Nephron (organoid): ENCODE results near the gene KRTAP10-10.

Source experiments
- H3K27ac Mint-ChIP-seq, 3 experiments: 2 replicates each; pipeline ENCODE4 v1.8.0; 2020; ENCODE audit warnings: mixed read lengths in 3 of 3, mild to moderate bottlenecking in 2 of 3, moderate library complexity in 1 of 3
- H3K27me3 Mint-ChIP-seq: 2 replicates; pipeline ENCODE4 v1.8.0; 2021; ENCODE audit warnings: low read depth, mild to moderate bottlenecking, moderate library complexity, mixed read lengths
- H3K36me3 Mint-ChIP-seq: 2 replicates; pipeline ENCODE4 v1.8.0; 2020; ENCODE audit warnings: low read depth, mixed read lengths
- H3K4me1 Mint-ChIP-seq: 2 replicates; pipeline ENCODE4 v1.8.0; 2020; ENCODE audit warnings: mixed read lengths
- H3K4me3 Mint-ChIP-seq, 3 experiments: 2 replicates each; pipeline ENCODE4 v1.8.0; 2020; ENCODE audit warnings: mild to moderate bottlenecking in 3 of 3, mixed read lengths in 3 of 3, moderate library complexity in 2 of 3
- H3K9me3 Mint-ChIP-seq: 2 replicates; pipeline ENCODE4 v1.8.0; 2020; ENCODE audit warnings: mixed read lengths
- TF ChIP-seq, protein P1 (sequence below), 3 experiments: fragments of 200-600 bp; sonication (generic); IDR thresholded peaks; one replicate each; pipeline ENCODE4 v1.5.0; 2021; ENCODE audit warnings: antibody characterized with exemption in 3 of 3; ENCODE audit not compliant: unreplicated experiment in 3 of 3

Gene KRTAP10-10

GRCh38 chr21:44615466-44615865 is 21.7 kb upstream of the KRTAP10-10 start:
- H3K27me3 Mint-ChIP-seq, result peaks cover 11% of the 10 kb centered on the region
- no peak overlapping the region for H3K27ac Mint-ChIP-seq
- TF ChIP-seq, protein P1, sequence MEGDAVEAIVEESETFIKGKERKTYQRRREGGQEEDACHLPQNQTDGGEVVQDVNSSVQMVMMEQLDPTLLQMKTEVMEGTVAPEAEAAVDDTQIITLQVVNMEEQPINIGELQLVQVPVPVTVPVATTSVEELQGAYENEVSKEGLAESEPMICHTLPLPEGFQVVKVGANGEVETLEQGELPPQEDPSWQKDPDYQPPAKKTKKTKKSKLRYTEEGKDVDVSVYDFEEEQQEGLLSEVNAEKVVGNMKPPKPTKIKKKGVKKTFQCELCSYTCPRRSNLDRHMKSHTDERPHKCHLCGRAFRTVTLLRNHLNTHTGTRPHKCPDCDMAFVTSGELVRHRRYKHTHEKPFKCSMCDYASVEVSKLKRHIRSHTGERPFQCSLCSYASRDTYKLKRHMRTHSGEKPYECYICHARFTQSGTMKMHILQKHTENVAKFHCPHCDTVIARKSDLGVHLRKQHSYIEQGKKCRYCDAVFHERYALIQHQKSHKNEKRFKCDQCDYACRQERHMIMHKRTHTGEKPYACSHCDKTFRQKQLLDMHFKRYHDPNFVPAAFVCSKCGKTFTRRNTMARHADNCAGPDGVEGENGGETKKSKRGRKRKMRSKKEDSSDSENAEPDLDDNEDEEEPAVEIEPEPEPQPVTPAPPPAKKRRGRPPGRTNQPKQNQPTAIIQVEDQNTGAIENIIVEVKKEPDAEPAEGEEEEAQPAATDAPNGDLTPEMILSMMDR (IDR thresholded peaks at IDR 0.05; ENCODE audit: unreplicated experiment in 3 of 3), result no peak
- no peaks in the 10 kb centered on the region for H3K4me1 Mint-ChIP-seq
- no peaks in the 10 kb centered on the region for H3K36me3 Mint-ChIP-seq
- H3K9me3 Mint-ChIP-seq, result peaks cover 31% of the 10 kb centered on the region
- no peak overlapping the region for H3K4me3 Mint-ChIP-seq

DNA sequence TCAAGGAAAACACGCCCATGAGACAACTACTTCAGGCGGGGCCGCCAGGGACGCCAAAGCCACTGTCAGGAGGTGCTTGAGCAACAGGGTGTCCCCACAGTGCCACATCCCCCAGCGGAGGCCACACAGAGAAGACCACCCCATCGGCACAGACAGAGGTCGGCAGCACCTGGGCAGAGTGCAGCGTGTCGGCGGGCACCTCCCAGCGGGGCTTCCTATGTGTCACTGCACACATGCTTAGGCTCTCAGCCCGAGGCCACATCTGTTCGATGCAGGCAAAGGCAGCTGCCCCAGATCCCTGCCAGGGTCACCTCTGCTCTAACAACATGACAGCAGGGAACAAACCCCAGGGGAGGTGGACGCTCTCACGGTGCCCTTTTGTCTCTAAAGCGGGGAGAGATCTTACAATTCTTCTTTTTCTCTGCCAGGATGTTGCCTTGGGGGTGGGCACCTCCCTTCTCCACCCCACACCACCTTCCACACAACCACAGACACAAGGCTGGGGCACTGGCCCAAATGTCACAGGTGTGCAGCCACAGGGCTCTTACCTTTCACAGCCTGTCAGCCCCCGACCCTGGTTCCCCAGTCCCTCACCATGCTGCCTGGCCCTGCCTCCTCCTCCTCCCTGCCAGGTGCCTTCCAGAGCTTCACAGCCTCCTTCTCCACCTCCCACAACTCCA is 21.1 kb upstream of the KRTAP10-10 start:
- TF ChIP-seq, protein P1 (IDR thresholded peaks at IDR 0.05; ENCODE audit: unreplicated experiment in 3 of 3), result no peak
- no peak overlapping the region for H3K4me3 Mint-ChIP-seq
- H3K9me3 Mint-ChIP-seq, result peaks cover 29% of the 10 kb centered on the region
- H3K4me1 Mint-ChIP-seq, result no peaks in the 10 kb centered on the region
- peaks cover 11% of the 10 kb centered on the region for H3K27me3 Mint-ChIP-seq
- peaks cover 4% of the 10 kb centered on the region for H3K36me3 Mint-ChIP-seq
- no peak overlapping the region for H3K27ac Mint-ChIP-seq

DNA sequence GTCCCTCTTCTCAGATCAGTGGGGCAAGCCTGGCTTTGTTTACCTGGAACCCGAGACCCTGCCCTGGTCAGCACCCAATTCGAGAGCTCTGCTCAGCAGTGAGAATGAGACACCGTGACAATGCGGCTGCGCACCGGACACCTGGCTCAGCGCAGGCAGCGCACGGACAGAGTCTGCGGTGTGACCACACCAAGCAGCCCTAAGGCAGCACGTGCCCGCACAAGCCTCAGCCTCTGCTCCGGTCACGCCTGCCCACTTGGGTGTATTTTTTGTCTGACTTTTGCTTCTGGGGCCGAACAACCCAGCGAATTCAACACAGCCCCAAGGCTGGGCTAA is 20.6 kb upstream of the KRTAP10-10 start:
- Mint-ChIP-seq H3K4me3 (no peak overlapping the region), H3K9me3 (peaks cover 25% of the 10 kb centered on the region), H3K27ac (no peak overlapping the region), H3K36me3 (peaks cover 4% of the 10 kb centered on the region), H3K27me3 (peaks cover 11% of the 10 kb centered on the region), H3K4me1 (no peaks in the 10 kb centered on the region)
- TF ChIP-seq, protein P1 (IDR thresholded peaks at IDR 0.05; ENCODE audit: unreplicated experiment in 3 of 3), result no peak

GRCh38 chr21:44617071-44617501 is 20.1 kb upstream of the KRTAP10-10 start:
- H3K36me3 Mint-ChIP-seq, result peaks cover 4% of the 10 kb centered on the region
- TF ChIP-seq, protein P1 (IDR thresholded peaks at IDR 0.05; ENCODE audit: unreplicated experiment in 3 of 3), result no peak
- H3K27me3 Mint-ChIP-seq, result peaks cover 11% of the 10 kb centered on the region
- H3K4me1 Mint-ChIP-seq, result no peaks in the 10 kb centered on the region
- H3K9me3 Mint-ChIP-seq, result peaks cover 28% of the 10 kb centered on the region
- H3K4me3 Mint-ChIP-seq, result no peak overlapping the region
- no peak overlapping the region for H3K27ac Mint-ChIP-seq

GRCh38 chr21:44618504-44618903 is 18.7 kb upstream of the KRTAP10-10 start:
- peaks cover 6% of the 10 kb centered on the region for H3K36me3 Mint-ChIP-seq
- peaks cover 11% of the 10 kb centered on the region for H3K27me3 Mint-ChIP-seq
- H3K4me3 Mint-ChIP-seq, result no peak overlapping the region
- no peaks in the 10 kb centered on the region for H3K4me1 Mint-ChIP-seq
- peaks cover 39% of the 10 kb centered on the region for H3K9me3 Mint-ChIP-seq
- TF ChIP-seq, protein P1 (IDR thresholded peaks at IDR 0.05; ENCODE audit: unreplicated experiment in 3 of 3), result peak in 2 of 3 experiments; percentile 1 to 11
- no peak overlapping the region for H3K27ac Mint-ChIP-seq

DNA sequence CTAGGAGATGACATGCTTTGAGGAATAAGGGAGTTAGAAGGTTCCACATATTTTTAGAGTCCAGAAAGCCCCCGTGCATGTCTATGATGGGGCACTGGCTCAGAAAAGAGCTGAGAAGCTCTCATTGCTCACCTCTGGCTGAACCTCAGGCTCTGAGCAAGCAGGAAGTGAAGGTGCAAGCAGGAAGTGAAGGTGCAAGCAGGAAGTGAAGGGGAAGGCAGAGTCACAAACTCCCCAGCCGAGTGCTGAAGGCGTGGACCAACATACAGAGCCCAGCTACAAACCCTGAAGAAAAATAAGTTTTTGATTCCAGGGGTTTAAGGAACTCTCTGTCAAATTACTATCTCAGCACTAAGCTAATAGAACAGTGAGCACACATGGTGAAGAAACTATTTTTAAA is 18.2 kb upstream of the KRTAP10-10 start:
- Mint-ChIP-seq H3K27me3 (peaks cover 11% of the 10 kb centered on the region), H3K9me3 (peaks cover 43% of the 10 kb centered on the region), H3K36me3 (peaks cover 10% of the 10 kb centered on the region), H3K4me3 (no peak overlapping the region), H3K27ac (no peak overlapping the region), H3K4me1 (no peaks in the 10 kb centered on the region)
- TF ChIP-seq, protein P1 (IDR thresholded peaks at IDR 0.05; ENCODE audit: unreplicated experiment in 3 of 3), result no peak
